ENCODE measurements around the gene GLCE.

Gene GLCE

GRCh38 chr15:69133862-69134519 lies 26.4 kb upstream of the GLCE start:
- TF ChIP-seq CTCF (IDR thresholded peaks at IDR 0.05; ENCODE audit: insufficient read depth, low read length, missing control alignments), result no peak
- POLR2A ChIA-PET, result no interaction called here
- no peak overlapping the region for H3K4me3 ChIP-seq (ENCODE audit: low read depth, low read length)
- no peak for DNase-seq (ENCODE audit: low read depth, low spot score)
- CTCF ChIA-PET, result interaction anchor here (1.0 kb wide), 1 partner anchor 12 kb away, joined by 3 read pairs; no protein-coding TSS in a partner anchor

GRCh38 chr15:69134791-69135190 lies 25.6 kb upstream of the GLCE start:
- POLR2A ChIA-PET, result no interaction called here

GRCh38 chr15:69135499-69135898 lies 24.9 kb upstream of the GLCE start:
- H3K4me3 ChIP-seq (ENCODE audit: low read depth, low read length), result no peak overlapping the region
- TF ChIP-seq CTCF (IDR thresholded peaks at IDR 0.05; ENCODE audit: insufficient read depth, low read length, missing control alignments), result no peak
- POLR2A ChIA-PET, result no interaction called here
- CTCF ChIA-PET, result no interaction called here
- no peak for DNase-seq (ENCODE audit: low read depth, low spot score)

More at GRCh38 chr15:69134791-69135190, 25.6 kb upstream of the GLCE start:
- TF ChIP-seq CTCF (IDR thresholded peaks at IDR 0.05; ENCODE audit: insufficient read depth, low read length, missing control alignments), result no peak
- no peak overlapping the region for H3K4me3 ChIP-seq (ENCODE audit: low read depth, low read length)
- CTCF ChIA-PET, result interaction anchor here (1.0 kb wide), 1 partner anchor 11 kb away, joined by 3 read pairs; no protein-coding TSS in a partner anchor
- no peak for DNase-seq (ENCODE audit: low read depth, low spot score)

GRCh38 chr15:69138963-69139362 lies 21.5 kb upstream of the GLCE start:
- POLR2A ChIA-PET, result no interaction called here
- H3K4me3 ChIP-seq (ENCODE audit: low read depth, low read length), result no peak overlapping the region
- no peak for DNase-seq (ENCODE audit: low read depth, low spot score)
- CTCF ChIA-PET, result no interaction called here
- TF ChIP-seq CTCF (IDR thresholded peaks at IDR 0.05; ENCODE audit: insufficient read depth, low read length, missing control alignments), result no peak

GRCh38 chr15:69140306-69140705 lies 20.1 kb upstream of the GLCE start:
- no peak for DNase-seq (ENCODE audit: low read depth, low spot score)
- POLR2A ChIA-PET, result no interaction called here
- TF ChIP-seq CTCF (IDR thresholded peaks at IDR 0.05; ENCODE audit: insufficient read depth, low read length, missing control alignments), result no peak
- CTCF ChIA-PET, result no interaction called here
- H3K4me3 ChIP-seq (ENCODE audit: low read depth, low read length), result no peak overlapping the region

GRCh38 chr15:69141286-69141701 lies 19.1 kb upstream of the GLCE start:
- no peak for TF ChIP-seq CTCF (IDR thresholded peaks at IDR 0.05; ENCODE audit: insufficient read depth, low read length, missing control alignments)
- ChIA-PET POLR2A (no interaction called here), CTCF (no interaction called here)
- H3K4me3 ChIP-seq (ENCODE audit: low read depth, low read length), result no peak overlapping the region
- DNase-seq (ENCODE audit: low read depth, low spot score), result no peak

Measured in AG04449 (cell line).